Endothelial cell (in vitro differentiated cells): ENCODE data around the gene ADAM22. TPM values are rescaled to one million over a fixed set of nuclear protein-coding genes. Genes with fewer than 3 reads are reported as not detected.

Source experiments
- DNase-seq: peaks from one replicate; pipeline ENCODE4 v3.0.0; 2021; ENCODE audit warnings: low spot score
- H3K27ac Mint-ChIP-seq: one replicate; pipeline ENCODE4 v1.8.0; 2021; ENCODE audit warnings: mixed read lengths, inconsistent platforms; ENCODE audit not compliant: unreplicated experiment
- H3K27me3 Mint-ChIP-seq: one replicate; pipeline ENCODE4 v1.8.0; 2021; ENCODE audit warnings: mild to moderate bottlenecking, moderate library complexity, mixed read lengths, inconsistent platforms; ENCODE audit not compliant: unreplicated experiment
- H3K36me3 Mint-ChIP-seq: one replicate; pipeline ENCODE4 v1.8.0; 2021; ENCODE audit warnings: mild to moderate bottlenecking, low read depth, mixed read lengths, inconsistent platforms; ENCODE audit not compliant: unreplicated experiment
- H3K4me1 Mint-ChIP-seq: one replicate; pipeline ENCODE4 v1.8.0; 2021; ENCODE audit warnings: mild to moderate bottlenecking, mixed read lengths, inconsistent platforms; ENCODE audit not compliant: unreplicated experiment
- H3K4me3 Mint-ChIP-seq: one replicate; pipeline ENCODE4 v1.8.0; 2021; ENCODE audit warnings: mild to moderate bottlenecking, mixed read lengths, inconsistent platforms; ENCODE audit not compliant: unreplicated experiment
- H3K9me3 Mint-ChIP-seq: one replicate; pipeline ENCODE4 v1.8.0; 2021; ENCODE audit warnings: mixed read lengths, inconsistent platforms; ENCODE audit not compliant: unreplicated experiment
- CTCF ChIP-seq: fragments of 200-600 bp; sonication (generic); IDR thresholded peaks from one replicate; pipeline ENCODE4 v1.5.0; 2021; ENCODE audit warnings: antibody characterized with exemption; ENCODE audit not compliant: unreplicated experiment
- total RNA-seq: library from RNA; stranded (reverse); fragmentation: NEBNext Ultra II Directional; extraction: Animal tissue kit (Norgen Biotek cat#: 25700); gene quantifications from one replicate; pipeline ENCODE4 v1.2.1, GENCODE V29; 2021; ENCODE audit not compliant: unreplicated experiment

The ADAM22 gene
- total RNA-seq, 1 donor from 2014 or later, result 14.6 TPM

GRCh38 chr7:88034083-88034695 lies 100.1 kb downstream of the ADAM22 start:
- Mint-ChIP-seq H3K27ac (no peak overlapping the region), H3K27me3 (peaks cover 5% of the 10 kb centered on the region), H3K9me3 (peaks cover 13% of the 10 kb centered on the region), H3K36me3 (peaks cover 20% of the 10 kb centered on the region), H3K4me1 (no peaks in the 10 kb centered on the region), H3K4me3 (no peak overlapping the region)
- TF ChIP-seq CTCF, result no peak
- no peak for DNase-seq

- peaks cover 5% of the 10 kb centered on the region for H3K27me3 Mint-ChIP-seq
- H3K27ac Mint-ChIP-seq, result no peak overlapping the region
- no peaks in the 10 kb centered on the region for H3K4me1 Mint-ChIP-seq
- H3K9me3 Mint-ChIP-seq, result peaks cover 6% of the 10 kb centered on the region
- TF ChIP-seq CTCF, result no peak
- no peak overlapping the region for H3K4me3 Mint-ChIP-seq
- DNase-seq, result no peak
- H3K36me3 Mint-ChIP-seq, result peaks cover 10% of the 10 kb centered on the region
These were observed 103.0 kb downstream of the ADAM22 start for GRCh38 chr7:88037050-88037449.

- Mint-ChIP-seq H3K9me3 (no peaks in the 10 kb centered on the region), H3K27me3 (peaks cover 2% of the 10 kb centered on the region), H3K27ac (no peak overlapping the region), H3K4me1 (peaks cover 6% of the 10 kb centered on the region), H3K4me3 (no peak overlapping the region), H3K36me3 (no peaks in the 10 kb centered on the region)
- DNase-seq, result no peak
- TF ChIP-seq CTCF, result no peak
These were observed 106.6 kb downstream of the ADAM22 start for GRCh38 chr7:88040694-88041093.

GRCh38 chr7:88041583-88041982 lies 107.5 kb downstream of the ADAM22 start:
- TF ChIP-seq CTCF, result no peak
- H3K9me3 Mint-ChIP-seq, result no peaks in the 10 kb centered on the region
- H3K4me3 Mint-ChIP-seq, result no peak overlapping the region
- H3K27me3 Mint-ChIP-seq, result peaks cover 2% of the 10 kb centered on the region
- no peaks in the 10 kb centered on the region for H3K36me3 Mint-ChIP-seq
- H3K27ac Mint-ChIP-seq, result no peak overlapping the region
- peaks cover 7% of the 10 kb centered on the region for H3K4me1 Mint-ChIP-seq
- no peak for DNase-seq

- H3K9me3 Mint-ChIP-seq, result no peaks in the 10 kb centered on the region
- DNase-seq, result no peak
- peaks cover 10% of the 10 kb centered on the region for H3K4me1 Mint-ChIP-seq
- TF ChIP-seq CTCF, result no peak
- no peak overlapping the region for H3K4me3 Mint-ChIP-seq
- peaks cover 2% of the 10 kb centered on the region for H3K27me3 Mint-ChIP-seq
- H3K27ac Mint-ChIP-seq, result no peak overlapping the region
- H3K36me3 Mint-ChIP-seq, result no peaks in the 10 kb centered on the region
These were observed 108.1 kb downstream of the ADAM22 start for GRCh38 chr7:88042157-88042556.
